NCI-H345 (cell line): ENCODE results near the gene GOLT1A.
A peak's percentile ranks its signal among the peaks of the same experiment; 100 is the strongest.

Source experiments
- DNase-seq: peaks from one replicate; lab custom pipeline; 2025; lab: John Stamatoyannopoulos, UW

GOLT1A gene

GRCh38 chr1:204218552-204218951 is 4.8 kb upstream of the GOLT1A start:
- no peak for DNase-seq

GRCh38 chr1:204217648-204218000 is 3.8 kb upstream of the GOLT1A start:
- DNase-seq = no peak

DNA sequence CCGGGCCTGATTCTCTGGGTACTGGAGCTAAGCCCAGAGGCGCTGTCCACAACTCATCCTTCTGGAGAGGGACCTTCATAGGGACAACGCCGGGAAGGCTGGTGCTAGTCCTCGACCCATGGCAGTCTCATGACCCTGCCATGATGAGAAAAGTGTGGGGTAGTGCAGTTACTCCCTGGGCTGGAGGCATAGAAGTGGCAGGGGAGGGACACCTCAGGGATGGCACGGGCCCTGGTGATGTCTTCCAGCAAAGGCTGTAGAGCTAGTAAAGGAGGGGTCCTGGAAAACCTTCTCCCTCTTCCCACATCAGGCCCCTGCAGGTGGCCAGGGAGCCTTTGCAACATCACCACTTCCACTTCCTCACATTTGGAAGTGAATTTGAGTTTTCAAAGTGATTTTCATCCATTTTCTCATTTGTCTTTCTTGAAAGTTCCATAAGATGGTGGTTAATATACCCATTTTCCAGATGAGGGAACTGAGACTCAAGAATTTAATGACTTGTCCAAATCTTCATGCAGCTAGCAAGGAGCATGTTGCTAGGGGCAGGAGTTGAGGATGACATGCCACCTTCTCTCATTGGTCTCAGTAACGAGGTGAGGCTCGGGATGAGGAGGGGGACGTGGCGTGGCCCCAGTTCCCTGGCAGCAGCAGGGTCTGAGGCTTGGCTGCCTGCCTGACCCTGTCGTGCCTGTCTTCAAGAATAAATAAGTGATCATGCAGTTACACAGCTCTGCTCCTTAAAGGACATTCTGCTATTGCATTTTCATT is 3.3 kb upstream of the GOLT1A start:
- no peak for DNase-seq

GRCh38 chr1:204216236-204216635 is 2.4 kb upstream of the GOLT1A start:
- no peak for DNase-seq

GRCh38 chr1:204212715-204213114 is 1.1 kb downstream of the GOLT1A start:
- no peak for DNase-seq

- DNase-seq = no peak
Observed at GRCh38 chr1:204211046-204211445, 2.7 kb downstream of the GOLT1A start.

- peak; percentile 56 for DNase-seq
Observed at GRCh38 chr1:204207136-204207616, 6.6 kb downstream of the GOLT1A start.

DNA sequence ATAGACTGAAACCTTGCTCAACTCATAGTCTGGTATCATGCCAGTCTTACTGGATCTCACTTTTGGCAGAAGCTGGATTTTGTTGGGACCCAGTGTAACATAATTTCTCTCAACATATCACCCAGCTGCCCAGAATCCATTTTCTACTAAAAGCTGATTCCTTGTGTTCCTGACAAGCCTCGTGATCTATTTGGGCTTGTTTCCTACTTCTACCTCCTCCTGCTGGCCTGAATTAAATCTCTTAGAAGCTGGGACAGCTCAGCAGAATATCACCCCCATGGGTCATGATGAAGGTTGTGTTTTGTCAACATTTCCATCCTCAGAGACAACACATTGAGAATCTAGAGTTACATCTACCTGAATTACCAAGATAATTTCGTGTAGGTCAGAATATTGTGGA is 7.7 kb downstream of the GOLT1A start:
- no peak for DNase-seq

GRCh38 chr1:204205486-204205885 is 8.3 kb downstream of the GOLT1A start:
- DNase-seq = no peak

GRCh38 chr1:204204944-204205343 is 8.8 kb downstream of the GOLT1A start:
- no peak for DNase-seq

- DNase-seq = no peak
Observed at GRCh38 chr1:204203206-204203767, 10.5 kb downstream of the GOLT1A start.

DNA sequence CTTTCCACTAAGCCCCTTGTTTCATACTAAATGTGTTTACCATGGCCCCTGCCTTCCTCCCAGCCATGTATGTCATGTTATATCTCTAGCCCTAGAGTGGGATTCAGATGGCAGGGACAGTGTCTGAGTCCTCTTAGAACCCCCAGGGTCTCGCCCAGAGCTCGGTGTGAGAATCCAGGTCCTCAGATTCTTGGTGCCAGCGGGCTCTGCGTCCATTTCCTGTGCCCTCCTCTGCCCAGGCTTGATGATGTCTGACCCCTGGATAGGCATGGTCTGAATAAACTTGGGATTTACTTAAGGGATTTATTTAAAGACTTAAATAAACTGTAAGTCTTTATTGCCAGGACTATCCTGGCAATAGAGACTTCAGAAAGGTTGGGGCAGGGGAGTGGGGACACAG is 11.3 kb downstream of the GOLT1A start:
- DNase-seq = no peak

DNA sequence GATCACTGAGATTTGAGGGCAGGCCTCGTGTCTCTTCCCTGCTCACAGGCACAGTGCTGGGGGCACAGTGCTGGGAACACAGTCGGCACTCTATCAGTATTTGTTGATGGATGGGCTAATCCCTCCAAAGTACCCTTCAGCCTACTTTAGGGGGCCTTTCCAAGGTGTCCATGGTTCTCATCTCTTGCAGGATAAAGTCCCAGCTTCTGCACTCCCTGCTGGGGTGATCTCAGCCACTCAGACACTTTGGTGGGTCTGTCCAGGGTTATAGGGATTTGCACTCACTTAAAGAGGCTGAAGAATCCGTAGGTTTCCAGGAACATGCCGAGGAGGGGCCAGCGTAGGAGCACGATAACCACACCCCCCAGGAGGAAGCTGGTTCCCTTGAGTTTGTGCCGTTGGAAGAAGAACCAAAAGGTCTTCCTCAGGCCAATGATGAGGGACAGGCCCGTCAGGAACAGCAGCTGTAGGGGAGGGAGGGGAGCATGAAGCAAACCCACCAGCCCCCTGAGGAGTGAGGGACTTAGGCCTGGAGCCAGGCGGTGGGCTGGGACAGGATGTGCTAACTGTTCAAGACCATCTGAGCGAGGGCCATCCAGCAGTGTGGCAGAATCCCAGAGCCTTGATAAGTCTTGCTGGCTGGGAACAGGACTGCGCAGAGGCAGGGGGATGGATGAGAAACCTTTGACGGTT is 12.3 kb downstream of the GOLT1A start:
- DNase-seq = no peak

- no peak for DNase-seq
Observed at GRCh38 chr1:204199579-204199978, 14.2 kb downstream of the GOLT1A start.

- no peak for DNase-seq
Observed at GRCh38 chr1:204198348-204199340, 15.1 kb downstream of the GOLT1A start.

GRCh38 chr1:204197068-204197467 is 16.7 kb downstream of the GOLT1A start:
- no peak for DNase-seq

DNA sequence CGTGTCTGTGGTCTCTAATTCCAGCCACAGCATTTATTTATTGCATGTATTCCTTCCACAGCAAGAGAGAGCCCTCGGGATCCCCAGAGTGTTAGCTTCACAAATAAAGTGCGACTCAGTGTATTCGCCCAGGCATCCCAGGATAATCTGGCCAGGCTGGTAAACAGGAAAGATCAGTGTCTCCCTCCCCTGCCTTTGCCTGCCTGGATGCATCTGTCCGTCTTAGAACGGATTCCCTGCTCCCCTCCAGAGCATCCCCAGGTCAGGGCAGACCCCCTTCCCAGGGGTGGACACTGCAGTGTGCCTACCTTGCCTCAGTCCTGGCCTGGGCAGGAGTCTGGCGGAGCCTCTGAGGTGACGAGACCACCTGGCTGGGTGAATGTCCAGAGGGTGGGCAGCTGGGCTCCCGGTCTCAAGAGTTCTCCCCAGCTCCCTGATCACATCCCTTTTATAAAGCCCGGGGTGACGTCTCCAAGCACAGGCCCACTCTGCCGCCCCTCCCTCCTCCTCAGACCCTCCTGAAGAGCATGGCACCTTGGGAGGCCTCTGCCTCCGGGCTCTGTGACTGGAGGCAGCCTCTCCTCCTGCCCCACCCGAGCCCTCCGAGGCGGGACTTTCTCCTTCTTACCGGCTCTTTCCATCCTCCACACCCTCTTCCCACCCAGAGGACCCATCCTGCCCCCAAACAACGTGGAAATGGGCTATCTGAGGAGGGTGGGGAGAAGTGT is 17.6 kb downstream of the GOLT1A start, which contains the start of gene KISS1:
Gene KISS1, minus strand, starts transcription at position 424 of the 728 bp plus-strand sequence. CDS start 3,615 bp downstream, outside the sequence.
- no peak for DNase-seq

DNA sequence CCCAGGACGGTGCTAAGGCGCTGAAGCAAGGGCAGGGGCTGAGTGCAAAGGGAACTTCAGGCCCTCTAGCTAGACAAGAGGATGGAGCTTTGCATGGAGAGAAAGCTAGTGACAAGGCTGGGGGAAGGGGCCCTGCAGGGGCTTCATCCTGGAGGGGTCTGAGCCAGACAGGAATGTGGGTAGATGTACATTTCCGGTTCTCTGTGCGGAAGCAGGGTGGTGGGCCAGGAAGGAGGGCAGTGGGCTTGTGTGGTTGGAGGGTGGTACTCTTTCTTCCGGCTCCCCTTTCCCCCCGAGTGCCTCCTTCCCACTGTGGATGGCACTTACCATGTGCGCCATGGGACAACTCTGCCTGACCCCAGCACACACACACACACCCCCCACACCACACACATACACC is 19.0 kb downstream of the GOLT1A start:
- DNase-seq = no peak

GRCh38 chr1:204194080-204194479 is 19.7 kb downstream of the GOLT1A start:
- DNase-seq = no peak

DNA sequence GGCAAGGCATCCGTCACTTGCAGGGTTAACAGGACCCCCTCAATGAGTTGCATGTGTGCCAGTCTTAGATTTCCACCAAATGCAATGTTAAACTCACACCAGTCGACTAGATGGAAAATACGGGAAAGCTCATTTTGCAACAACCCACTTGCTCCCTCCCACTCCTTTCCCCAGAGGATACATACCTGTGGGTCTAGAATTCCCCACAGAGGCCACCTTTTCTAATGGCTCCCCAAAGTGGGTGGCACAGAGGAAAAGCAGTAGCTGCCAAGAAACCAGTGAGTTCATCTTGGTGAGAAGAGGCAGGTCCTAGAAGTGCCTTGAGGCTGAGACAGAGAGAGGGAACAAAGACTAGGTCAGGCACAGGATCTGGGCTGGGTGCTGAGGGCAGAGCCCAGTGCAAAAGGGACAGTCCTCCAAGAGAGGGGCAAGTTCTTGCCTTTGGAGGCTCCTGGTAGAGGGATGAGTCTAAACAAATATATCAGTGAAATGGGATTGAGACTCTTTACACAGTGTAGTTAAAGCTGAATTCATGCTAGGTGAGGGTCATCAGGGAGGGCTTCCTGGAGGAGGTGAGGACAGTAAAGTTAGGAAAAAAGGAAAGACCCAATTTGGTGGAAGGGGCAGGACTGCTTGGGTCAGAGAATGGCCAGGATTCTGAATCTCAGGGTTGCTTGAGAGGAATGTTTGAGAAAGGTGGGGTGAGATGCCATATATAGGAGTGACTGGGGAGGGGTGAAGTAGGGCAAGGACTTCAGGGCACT is 21.0 kb downstream of the GOLT1A start:
- DNase-seq = no peak
